Keratinocyte (primary cell): ENCODE data around the gene SMARCC1. TPM values are rescaled to one million over a fixed set of nuclear protein-coding genes. Genes with fewer than 3 reads are reported as not detected.

Experiments
- DNase-seq: peaks from one replicate; pipeline ENCODE4 v3.0.0-alpha.2; 2011; ENCODE audit warnings: low read depth, missing footprints, low spot score
- FAIRE-seq: peaks from 2 replicates; lab custom pipeline; 2011; peaks lifted over from hg19 to GRCh38; lab: Jason Lieb, UNC
- H2AFZ ChIP-seq: 2 replicates; pipeline ENCODE4 v1.6.0; 2012; ENCODE audit warnings: low read length, control low read depth, inconsistent platforms; ENCODE audit not compliant: control insufficient read depth
- H3K27ac ChIP-seq: 2 replicates; pipeline ENCODE4 v1.5.1; 2011; ENCODE audit warnings: low read length; ENCODE audit not compliant: control insufficient read depth, insufficient read depth
- H3K27me3 ChIP-seq: 3 replicates; pipeline ENCODE4 v1.6.0; 2011; ENCODE audit warnings: low read length; ENCODE audit not compliant: control insufficient read depth, insufficient read depth; ENCODE audit errors: extremely low read depth
- H3K36me3 ChIP-seq, 2 experiments: 2 replicates in 1 of 2; 3 replicates in 1 of 2; pipeline ENCODE4 v1.5.1; 2011; ENCODE audit warnings: low read length in 2 of 2, mild to moderate bottlenecking in 1 of 2; ENCODE audit not compliant: control insufficient read depth in 2 of 2, insufficient read depth in 2 of 2; ENCODE audit errors: extremely low read depth in 1 of 2
- H3K4me1 ChIP-seq: 3 replicates; pipeline ENCODE4 v1.5.1; 2011; ENCODE audit warnings: low read length; ENCODE audit not compliant: control insufficient read depth, insufficient read depth; ENCODE audit errors: extremely low read depth
- H3K4me2 ChIP-seq: 3 replicates; pipeline ENCODE4 v1.6.0; 2011; ENCODE audit warnings: low read depth, low read length; ENCODE audit not compliant: control insufficient read depth, insufficient read depth; ENCODE audit errors: extremely low read depth
- H3K4me3 ChIP-seq, 3 experiments: fragments of 200-600 bp in 1 of 3; sonication (generic) in 1 of 3; 2 replicates in 2 of 3; 3 replicates in 1 of 3; pipeline ENCODE4 v1.5.1; 2011 to 2016; ENCODE audit warnings: low read length in 3 of 3, mild to moderate bottlenecking in 3 of 3, control low read depth in 2 of 3, inconsistent platforms in 1 of 3, low read depth in 1 of 3, mixed read lengths in 1 of 3, mixed run types in 1 of 3, moderate library complexity in 1 of 3; ENCODE audit not compliant: control insufficient read depth in 2 of 3, insufficient read depth in 2 of 3; ENCODE audit errors: extremely low read depth in 1 of 3
- H3K79me2 ChIP-seq: 2 replicates; pipeline ENCODE4 v1.6.0; 2012; ENCODE audit warnings: low read length; ENCODE audit not compliant: control insufficient read depth, insufficient read depth
- H3K9ac ChIP-seq: 3 replicates; pipeline ENCODE4 v1.6.0; 2011; ENCODE audit warnings: low read length; ENCODE audit not compliant: control insufficient read depth, insufficient read depth; ENCODE audit errors: extremely low read depth
- H3K9me1 ChIP-seq: 3 replicates; pipeline ENCODE4 v1.6.0; 2011; ENCODE audit warnings: low read length; ENCODE audit not compliant: control insufficient read depth, insufficient read depth; ENCODE audit errors: extremely low read depth
- H3K9me3 ChIP-seq: 2 replicates; pipeline ENCODE4 v1.5.1; 2012; ENCODE audit warnings: low read depth, low read length; ENCODE audit not compliant: control insufficient read depth
- H4K20me1 ChIP-seq: 3 replicates; pipeline ENCODE4 v1.6.0; 2011; ENCODE audit warnings: low read length; ENCODE audit not compliant: control insufficient read depth, insufficient read depth; ENCODE audit errors: extremely low read depth
- EZH2 ChIP-seq: IDR thresholded peaks from one replicate; pipeline ENCODE4 v1.6.1; 2012; ENCODE audit warnings: inconsistent platforms, mild to moderate bottlenecking, low read length, moderate library complexity
- dilution Hi-C: fragments of 300-500 bp; cut with MboI; formaldehyde crosslinking; loops from one replicate; pipeline ENCODE4 v1.7.0; 2020; ENCODE audit warnings: low sequenced_read_pairs; ENCODE audit not compliant: extremely low pct_ligation_motif_present
- polyA plus RNA-seq, 5 experiments: library from polyadenylated mRNA; depleted of rRNA in 3 of 5; stranded (reverse) in 3 of 5; stranded (forward) in 1 of 5; unstranded in 1 of 5; fragments of >200 nt; gene quantifications; 1 replicate in 1 of 5; 2 replicates in 3 of 5; 3 replicates in 1 of 5; pipeline versions ENCODE4 v1.2.1 to v1.2.3, GENCODE V29; 2011 to 2012; ENCODE audit warnings: missing spikeins in 2 of 5, low read depth in 1 of 5, low replicate concordance in 1 of 5
- TF ChIP-seq, protein P1 (sequence below), 3 experiments: IDR thresholded peaks in 1 of 3; conservative IDR thresholded peaks in 1 of 3; optimal IDR thresholded peaks in 1 of 3; 2 replicates in 2 of 3; 3 replicates in 1 of 3; pipeline versions ENCODE3 to v1.5.1; 2011; ENCODE audit warnings: low read length in 3 of 3, mild to moderate bottlenecking in 3 of 3, moderate library complexity in 2 of 3, control low read depth in 1 of 3, inconsistent platforms in 1 of 3; ENCODE audit not compliant: insufficient read depth in 2 of 3; ENCODE audit errors: extremely low read depth in 1 of 3

SMARCC1 gene
- polyA plus RNA-seq, 1 donor (not counting 4 experiments of a cell fraction or from before 2014, with no cell fraction given): 39.7 TPM

DNA sequence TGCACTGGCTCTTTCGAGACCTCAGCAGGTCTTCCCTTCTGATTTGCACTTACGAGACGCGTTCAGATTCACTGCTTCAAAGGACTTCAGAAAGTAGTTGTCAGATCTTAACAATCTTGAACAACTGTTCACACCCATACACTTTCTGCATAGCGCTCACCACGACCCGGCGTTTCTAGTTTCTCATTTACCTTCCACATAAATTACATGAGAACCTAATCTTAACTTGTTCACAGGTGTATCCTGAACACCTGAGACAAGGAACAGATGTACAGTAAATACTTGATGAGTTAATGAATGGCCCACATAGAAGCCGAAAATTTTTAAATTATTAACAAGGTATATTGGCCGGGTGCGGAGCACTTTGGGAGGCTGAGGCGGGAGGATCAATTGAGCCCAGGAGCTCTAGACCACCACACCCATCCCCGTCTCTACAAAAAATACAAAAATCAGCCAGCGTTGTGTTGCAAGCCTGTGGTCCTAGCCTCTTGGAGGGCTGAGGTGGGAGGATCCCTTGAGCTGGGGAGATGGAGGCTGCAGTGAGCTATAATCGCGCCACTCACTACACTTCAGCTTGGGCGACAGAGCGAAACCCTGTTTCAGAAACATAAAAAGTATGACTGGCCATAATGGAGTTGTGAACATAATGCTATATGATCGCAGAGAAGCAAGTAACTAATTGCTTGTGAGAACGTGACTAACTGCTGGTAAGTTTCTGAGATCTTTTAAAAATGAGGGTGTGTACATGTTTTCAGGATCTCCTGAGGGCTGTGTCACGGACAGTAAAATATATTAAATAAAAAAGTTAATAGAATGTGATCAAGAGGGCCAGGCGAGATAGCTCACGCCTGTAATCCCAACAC, 984 bp upstream of the SMARCC1 start:
- no peaks in the 10 kb centered on the region for H4K20me1 ChIP-seq
- no peaks in the 10 kb centered on the region for H3K27me3 ChIP-seq
- H3K4me2 ChIP-seq: peak overlapping the region; percentile 94
- no peaks in the 10 kb centered on the region for H3K9me3 ChIP-seq
- H3K27ac ChIP-seq: peak overlapping the region; percentile 94
- peak overlapping the region; percentile 82 for H2AFZ ChIP-seq
- H3K9me1 ChIP-seq: no peaks in the 10 kb centered on the region
- H3K36me3 ChIP-seq: peaks cover 0 to 5% of the 10 kb centered on the region in 2 experiments
- peaks cover 19% of the 10 kb centered on the region for H3K4me1 ChIP-seq
- no peak for TF ChIP-seq EZH2
- TF ChIP-seq, protein P1, sequence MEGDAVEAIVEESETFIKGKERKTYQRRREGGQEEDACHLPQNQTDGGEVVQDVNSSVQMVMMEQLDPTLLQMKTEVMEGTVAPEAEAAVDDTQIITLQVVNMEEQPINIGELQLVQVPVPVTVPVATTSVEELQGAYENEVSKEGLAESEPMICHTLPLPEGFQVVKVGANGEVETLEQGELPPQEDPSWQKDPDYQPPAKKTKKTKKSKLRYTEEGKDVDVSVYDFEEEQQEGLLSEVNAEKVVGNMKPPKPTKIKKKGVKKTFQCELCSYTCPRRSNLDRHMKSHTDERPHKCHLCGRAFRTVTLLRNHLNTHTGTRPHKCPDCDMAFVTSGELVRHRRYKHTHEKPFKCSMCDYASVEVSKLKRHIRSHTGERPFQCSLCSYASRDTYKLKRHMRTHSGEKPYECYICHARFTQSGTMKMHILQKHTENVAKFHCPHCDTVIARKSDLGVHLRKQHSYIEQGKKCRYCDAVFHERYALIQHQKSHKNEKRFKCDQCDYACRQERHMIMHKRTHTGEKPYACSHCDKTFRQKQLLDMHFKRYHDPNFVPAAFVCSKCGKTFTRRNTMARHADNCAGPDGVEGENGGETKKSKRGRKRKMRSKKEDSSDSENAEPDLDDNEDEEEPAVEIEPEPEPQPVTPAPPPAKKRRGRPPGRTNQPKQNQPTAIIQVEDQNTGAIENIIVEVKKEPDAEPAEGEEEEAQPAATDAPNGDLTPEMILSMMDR (optimal IDR thresholded peaks at IDR 0.05 in 1 of 3, IDR thresholded peaks at IDR 0.05 in 1 of 3, conservative IDR thresholded peaks at IDR 0.05 in 1 of 3; ENCODE audit: extremely low read depth in 1 of 3, insufficient read depth in 2 of 3, low read length in 3 of 3): no peak
- H3K79me2 ChIP-seq: peaks cover 36% of the 10 kb centered on the region
- dilution Hi-C loops: no loop called here
- FAIRE-seq (no peak), DNase-seq (no peak)
- peak overlapping the region; percentile 96 for H3K9ac ChIP-seq
- peak overlapping the region; percentile 57 to 99 (median 93) for H3K4me3 ChIP-seq

GRCh38 chr3:47780741-47781684, 680 bp downstream of the SMARCC1 start:
- Histone ChIP-seq H3K36me3 (peaks cover 0 to 5% of the 10 kb centered on the region in 2 experiments), H3K27me3 (no peaks in the 10 kb centered on the region), H3K4me2 (peak overlapping the region; percentile 85), H4K20me1 (no peaks in the 10 kb centered on the region), H3K9me3 (no peaks in the 10 kb centered on the region), H3K4me1 (peaks cover 19% of the 10 kb centered on the region), H3K9ac (peak overlapping the region; percentile 96), H3K27ac (peak overlapping the region; percentile 94), H3K4me3 (peak overlapping the region; percentile 57 to 99 (median 93)), H3K9me1 (no peaks in the 10 kb centered on the region), H2AFZ (peak overlapping the region; percentile 41), H3K79me2 (peaks cover 52% of the 10 kb centered on the region)
- dilution Hi-C loops: no loop called here
- no peak for TF ChIP-seq EZH2
- TF ChIP-seq, protein P1 (optimal IDR thresholded peaks at IDR 0.05 in 1 of 3, IDR thresholded peaks at IDR 0.05 in 1 of 3, conservative IDR thresholded peaks at IDR 0.05 in 1 of 3; ENCODE audit: extremely low read depth in 1 of 3, insufficient read depth in 2 of 3, low read length in 3 of 3): no peak
- no peak for DNase-seq
- FAIRE-seq: no peak
